Measurements from ENCODE around the gene INTS6. TPM values are rescaled to one million over a fixed set of nuclear protein-coding genes. Genes with fewer than 3 reads are reported as not detected.

INTS6 gene
- total RNA-seq, 1 experiment from 2014 or later = 78.5 TPM

DNA sequence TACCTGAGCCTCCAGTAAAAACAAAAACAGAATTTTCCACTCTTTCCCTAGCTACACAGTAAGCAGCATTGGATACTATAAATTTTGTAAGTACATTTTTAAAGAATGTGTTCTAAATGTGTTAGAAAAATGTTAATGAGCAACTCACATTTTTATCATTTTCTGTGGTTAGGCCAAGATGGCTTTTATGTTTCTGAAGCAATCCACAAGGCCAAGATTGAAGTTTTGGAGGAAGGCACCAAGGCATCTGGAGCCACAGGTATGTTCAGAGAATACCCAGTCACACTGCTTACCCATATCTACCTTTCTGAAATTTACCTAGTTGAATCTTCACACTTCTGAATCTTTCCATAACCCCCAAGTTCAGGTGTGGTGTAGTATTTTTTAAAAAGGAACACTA lies 91.7 kb downstream of the INTS6 start:
- Mint-ChIP-seq H3K27ac (ENCODE audit: low read depth, unreplicated experiment) (no peak overlapping the region), H3K4me1 (ENCODE audit: insufficient read depth, unreplicated experiment) (no peaks in the 10 kb centered on the region), H3K36me3 (ENCODE audit: insufficient read depth, unreplicated experiment) (peaks cover 65% of the 10 kb centered on the region), H3K4me3 (ENCODE audit: unreplicated experiment) (no peak overlapping the region), H3K27me3 (ENCODE audit: insufficient read depth, unreplicated experiment) (no peaks in the 10 kb centered on the region), H3K9me3 (ENCODE audit: unreplicated experiment) (no peaks in the 10 kb centered on the region)
- DNase-seq (ENCODE audit: unreplicated experiment) = no peak
- CTCF ChIA-PET = no interaction called here
- POLR2A ChIA-PET = interaction anchor here (1.0 kb wide), 1 partner anchor 115 kb away, joined by 4 read pairs; no protein-coding TSS in a partner anchor
- no peak for TF ChIP-seq CTCF (IDR thresholded peaks at IDR 0.05; ENCODE audit: unreplicated experiment)
- BruUV-seq (replicated peaks) = no TSS peak
- intact Hi-C loops (cut with micrococcal nuclease) = no loop called here

- no peak for DNase-seq (ENCODE audit: unreplicated experiment)
- ChIA-PET POLR2A (interaction anchor here (0.9 kb wide), 2 partner anchors 9 to 28 kb away, joined by 3 read pairs; no protein-coding TSS in a partner anchor), CTCF (interaction anchor here (0.7 to 1.1 kb wide), 2 partner anchors 74 to 223 kb away, joined by 3 read pairs; no protein-coding TSS in a partner anchor)
- no peak for TF ChIP-seq CTCF (IDR thresholded peaks at IDR 0.05; ENCODE audit: unreplicated experiment)
- Mint-ChIP-seq H3K9me3 (ENCODE audit: unreplicated experiment) (no peaks in the 10 kb centered on the region), H3K27me3 (ENCODE audit: insufficient read depth, unreplicated experiment) (no peaks in the 10 kb centered on the region), H3K4me3 (ENCODE audit: unreplicated experiment) (no peak overlapping the region), H3K36me3 (ENCODE audit: insufficient read depth, unreplicated experiment) (peaks cover 59% of the 10 kb centered on the region), H3K4me1 (ENCODE audit: insufficient read depth, unreplicated experiment) (no peaks in the 10 kb centered on the region), H3K27ac (ENCODE audit: low read depth, unreplicated experiment) (no peak overlapping the region)
- no TSS peak for BruUV-seq (replicated peaks)
- intact Hi-C loops (cut with micrococcal nuclease) = no loop called here
Measured at GRCh38 chr13:51360489-51360888, 92.3 kb downstream of the INTS6 start.

DNA sequence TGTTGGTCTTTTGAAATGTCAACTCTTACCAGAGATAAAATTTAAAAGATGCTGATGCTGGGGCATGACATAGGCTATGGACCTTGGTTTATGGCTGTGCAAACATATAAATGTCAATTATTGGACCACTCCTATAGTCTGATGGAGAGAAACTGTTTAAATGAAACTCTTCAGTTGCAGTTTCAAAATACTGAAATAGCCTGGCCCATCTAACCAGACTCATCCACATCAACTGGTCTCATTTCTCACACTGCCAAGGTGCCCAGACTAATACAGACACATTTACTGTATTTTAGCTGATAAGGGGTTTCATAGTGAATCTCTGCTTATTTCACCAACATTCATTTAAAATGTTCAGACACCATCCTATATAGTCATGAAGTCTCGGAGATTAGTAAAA lies 93.5 kb downstream of the INTS6 start:
- ChIA-PET POLR2A (interaction anchor here (0.9 kb wide), 1 partner anchor 27 kb away, joined by 3 read pairs; no protein-coding TSS in a partner anchor), CTCF (interaction anchor here (0.5 kb wide), 1 partner anchor 504 kb away, joined by 5 read pairs; no protein-coding TSS in a partner anchor)
- H3K36me3 Mint-ChIP-seq (ENCODE audit: insufficient read depth, unreplicated experiment) = peaks cover 48% of the 10 kb centered on the region
- H3K27ac Mint-ChIP-seq (ENCODE audit: low read depth, unreplicated experiment) = no peak overlapping the region
- no peaks in the 10 kb centered on the region for H3K9me3 Mint-ChIP-seq (ENCODE audit: unreplicated experiment)
- no peak overlapping the region for H3K4me3 Mint-ChIP-seq (ENCODE audit: unreplicated experiment)
- TF ChIP-seq CTCF (IDR thresholded peaks at IDR 0.05; ENCODE audit: unreplicated experiment) = no peak
- no peaks in the 10 kb centered on the region for H3K4me1 Mint-ChIP-seq (ENCODE audit: insufficient read depth, unreplicated experiment)
- BruUV-seq (replicated peaks) = no TSS peak
- intact Hi-C loops (cut with micrococcal nuclease) = no loop called here
- H3K27me3 Mint-ChIP-seq (ENCODE audit: insufficient read depth, unreplicated experiment) = no peaks in the 10 kb centered on the region
- no peak for DNase-seq (ENCODE audit: unreplicated experiment)

DNA sequence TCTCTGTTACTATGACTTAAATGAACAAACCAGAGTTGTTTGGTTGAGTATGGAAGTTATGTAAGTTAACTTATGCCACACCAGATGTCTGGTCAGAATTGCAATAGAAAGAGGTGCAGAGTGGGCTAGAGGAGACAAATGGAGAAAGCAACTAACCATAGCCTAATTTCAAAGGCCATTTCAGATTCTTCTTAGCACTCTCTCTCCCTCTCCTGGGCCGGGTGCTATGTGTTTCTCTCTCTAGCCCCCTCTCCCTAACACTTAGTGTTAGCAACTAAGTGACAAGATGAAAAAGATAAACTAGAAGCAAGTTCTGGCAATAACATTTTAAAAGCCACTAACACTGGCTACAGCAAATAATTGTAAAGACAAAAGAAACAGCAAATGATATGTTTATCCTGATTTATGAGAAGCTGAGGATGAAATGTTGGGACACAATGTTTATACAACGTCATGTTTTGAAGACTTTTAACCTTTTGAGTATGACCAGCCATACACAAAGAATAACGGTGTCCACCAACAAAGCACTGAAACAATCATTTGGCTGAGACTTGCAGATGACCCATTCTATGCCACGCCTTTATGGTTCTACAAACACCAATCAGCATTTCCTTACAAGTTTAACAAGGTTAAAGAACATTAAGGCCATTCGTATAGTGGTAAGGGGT lies 94.8 kb downstream of the INTS6 start:
- no peak overlapping the region for H3K4me3 Mint-ChIP-seq (ENCODE audit: unreplicated experiment)

More for the DNA sequence above, 94.8 kb downstream of the INTS6 start:
- POLR2A ChIA-PET = no interaction called here
- no peaks in the 10 kb centered on the region for H3K4me1 Mint-ChIP-seq (ENCODE audit: insufficient read depth, unreplicated experiment)
- CTCF ChIA-PET = no interaction called here
- no peak for TF ChIP-seq CTCF (IDR thresholded peaks at IDR 0.05; ENCODE audit: unreplicated experiment)
- BruUV-seq (replicated peaks) = no TSS peak
- intact Hi-C loops (cut with micrococcal nuclease) = no loop called here
- H3K27me3 Mint-ChIP-seq (ENCODE audit: insufficient read depth, unreplicated experiment) = no peaks in the 10 kb centered on the region
- DNase-seq (ENCODE audit: unreplicated experiment) = no peak
- no peaks in the 10 kb centered on the region for H3K9me3 Mint-ChIP-seq (ENCODE audit: unreplicated experiment)
- peaks cover 36% of the 10 kb centered on the region for H3K36me3 Mint-ChIP-seq (ENCODE audit: insufficient read depth, unreplicated experiment)
- no peak overlapping the region for H3K27ac Mint-ChIP-seq (ENCODE audit: low read depth, unreplicated experiment)
